HepG2 (cell line): ENCODE data around the gene SLC22A31. TPM values are rescaled to one million over a fixed set of nuclear protein-coding genes. Genes with fewer than 3 reads are reported as not detected.

Experiments used
- BCL6 ChIP-seq: IDR thresholded peaks from 2 replicates; pipeline ENCODE4 v1.6.1; 2016; ENCODE audit warnings: missing genetic modification reagents, missing compliant biosample characterization
- CEBPG ChIP-seq: IDR thresholded peaks from 2 replicates; pipeline ENCODE4 v1.6.1; 2016
- DPF2 ChIP-seq: sonication (generic); formaldehyde crosslinking; IDR thresholded peaks from 2 replicates; pipeline ENCODE4 v1.4.0; 2020; ENCODE audit warnings: mild to moderate bottlenecking, low read depth, missing genetic modification reagents, borderline replicate concordance
- ERF ChIP-seq: IDR thresholded peaks from 2 replicates; pipeline ENCODE4 v1.6.1; 2018; ENCODE audit warnings: missing biosample characterization, missing genetic modification reagents
- ESRRA ChIP-seq: sonication (generic); formaldehyde crosslinking; IDR thresholded peaks from 2 replicates; pipeline ENCODE4 v1.5.1; 2020; ENCODE audit warnings: mild to moderate bottlenecking, low read depth, missing genetic modification reagents
- GATAD1 ChIP-seq: IDR thresholded peaks from 2 replicates; pipeline ENCODE4 v1.6.1; 2016; ENCODE audit warnings: missing genetic modification reagents, missing compliant biosample characterization
- HNF4G ChIP-seq, 2 experiments: sonication (generic) in 1 of 2; formaldehyde crosslinking in 1 of 2; IDR thresholded peaks; 2 replicates each; pipeline versions ENCODE4 v1.4.0 to v1.6.1; 2011 to 2020; ENCODE audit warnings: borderline replicate concordance in 2 of 2, low read depth in 2 of 2, mild to moderate bottlenecking in 2 of 2, low read length in 1 of 2, missing genetic modification reagents in 1 of 2, moderate library complexity in 1 of 2
- KLF13 ChIP-seq: sonication (generic); formaldehyde crosslinking; IDR thresholded peaks from 2 replicates; pipeline ENCODE4 v1.4.0; 2020; ENCODE audit warnings: mild to moderate bottlenecking, missing genetic modification reagents
- MXD4 ChIP-seq: IDR thresholded peaks from 2 replicates; pipeline ENCODE4 v1.6.1; 2016; ENCODE audit warnings: mild to moderate bottlenecking, missing biosample characterization, missing genetic modification reagents
- NR0B2 ChIP-seq: sonication (generic); formaldehyde crosslinking; IDR thresholded peaks from 2 replicates; pipeline ENCODE4 v1.4.0; 2020; ENCODE audit warnings: mild to moderate bottlenecking, missing genetic modification reagents
- SP4 ChIP-seq: sonication (generic); formaldehyde crosslinking; IDR thresholded peaks from 2 replicates; pipeline ENCODE4 v1.8.1; 2023; ENCODE audit warnings: mild to moderate bottlenecking, missing genetic modification reagents
- SRF ChIP-seq: IDR thresholded peaks from 2 replicates; pipeline ENCODE4 v1.6.1; 2011; ENCODE audit warnings: mild to moderate bottlenecking, low read depth, low read length, moderate library complexity
- TBX2 ChIP-seq: sonication (generic); formaldehyde crosslinking; IDR thresholded peaks from 2 replicates; pipeline ENCODE4 v1.5.0; 2020; ENCODE audit warnings: missing genetic modification reagents, mild to moderate bottlenecking, borderline replicate concordance
- TBX3 ChIP-seq: fragments of 450-650 bp; IDR thresholded peaks from 2 replicates; pipeline ENCODE4 v1.6.1; 2017; ENCODE audit warnings: antibody characterized with exemption, mild to moderate bottlenecking, inconsistent platforms, borderline replicate concordance
- ZBTB37 ChIP-seq: sonication (generic); formaldehyde crosslinking; IDR thresholded peaks from 2 replicates; pipeline ENCODE4 v1.4.0; 2020; ENCODE audit warnings: mild to moderate bottlenecking, missing genetic modification reagents
- ZNF263 ChIP-seq: sonication (generic); formaldehyde crosslinking; IDR thresholded peaks from 2 replicates; pipeline ENCODE4 v1.4.0; 2020; ENCODE audit warnings: missing genetic modification reagents
- ZNF350 ChIP-seq: sonication (generic); formaldehyde crosslinking; IDR thresholded peaks from 2 replicates; pipeline ENCODE4 v1.4.0; 2020; ENCODE audit warnings: mild to moderate bottlenecking, low read depth, missing genetic modification reagents, borderline replicate concordance
- ZNF501 ChIP-seq: sonication (generic); formaldehyde crosslinking; IDR thresholded peaks from 2 replicates; pipeline ENCODE4 v1.5.1; 2020; ENCODE audit warnings: mild to moderate bottlenecking, moderate library complexity, missing genetic modification reagents
- ZNF687 ChIP-seq: sonication (generic); formaldehyde crosslinking; IDR thresholded peaks from 2 replicates; pipeline ENCODE4 v1.5.1; 2020; ENCODE audit warnings: mild to moderate bottlenecking, missing genetic modification reagents, moderate library complexity
- ZNF788 ChIP-seq: sonication (generic); formaldehyde crosslinking; IDR thresholded peaks from 2 replicates; pipeline ENCODE4 v1.5.0; 2020; ENCODE audit warnings: mild to moderate bottlenecking, missing genetic modification reagents, borderline replicate concordance
- ZSCAN22 ChIP-seq: sonication (generic); formaldehyde crosslinking; IDR thresholded peaks from 2 replicates; pipeline ENCODE4 v1.4.0; 2020; ENCODE audit warnings: mild to moderate bottlenecking, missing genetic modification reagents
- polyA plus RNA-seq, 8 experiments: library from polyadenylated mRNA; depleted of rRNA in 3 of 8; stranded (reverse) in 7 of 8; unstranded in 1 of 8; fragments of >200 nt; fragmentation: Illumina TruSeq in 4 of 8; extraction: Trizol in 4 of 8; gene quantifications; 2 replicates each; pipeline versions ENCODE4 v1.2.1 to v1.2.3, GENCODE V29; 2011 to 2016; ENCODE audit warnings: low read depth in 4 of 8, missing spikeins in 1 of 8, mixed read lengths in 1 of 8; ENCODE audit not compliant: insufficient read depth in 1 of 8
- total RNA-seq, 5 experiments: library from RNA; depleted of rRNA; stranded (reverse); fragments of >200 nt; fragmentation: Illumina TruSeq; extraction: Trizol; gene quantifications; 2 replicates each; pipeline ENCODE4 v1.2.3, GENCODE V29; 2016; ENCODE audit warnings: low read depth in 1 of 5
- TF ChIP-seq, protein P1 (sequence below): IDR thresholded peaks from 2 replicates; pipeline ENCODE4 v1.6.1; 2016

SLC22A31 gene
- total and polyA plus RNA-seq, 2 of the 13 experiments (the other 11 are each of a cell fraction or from before 2014, with no cell fraction given), result 67.3 to 83.3 TPM

DNA sequence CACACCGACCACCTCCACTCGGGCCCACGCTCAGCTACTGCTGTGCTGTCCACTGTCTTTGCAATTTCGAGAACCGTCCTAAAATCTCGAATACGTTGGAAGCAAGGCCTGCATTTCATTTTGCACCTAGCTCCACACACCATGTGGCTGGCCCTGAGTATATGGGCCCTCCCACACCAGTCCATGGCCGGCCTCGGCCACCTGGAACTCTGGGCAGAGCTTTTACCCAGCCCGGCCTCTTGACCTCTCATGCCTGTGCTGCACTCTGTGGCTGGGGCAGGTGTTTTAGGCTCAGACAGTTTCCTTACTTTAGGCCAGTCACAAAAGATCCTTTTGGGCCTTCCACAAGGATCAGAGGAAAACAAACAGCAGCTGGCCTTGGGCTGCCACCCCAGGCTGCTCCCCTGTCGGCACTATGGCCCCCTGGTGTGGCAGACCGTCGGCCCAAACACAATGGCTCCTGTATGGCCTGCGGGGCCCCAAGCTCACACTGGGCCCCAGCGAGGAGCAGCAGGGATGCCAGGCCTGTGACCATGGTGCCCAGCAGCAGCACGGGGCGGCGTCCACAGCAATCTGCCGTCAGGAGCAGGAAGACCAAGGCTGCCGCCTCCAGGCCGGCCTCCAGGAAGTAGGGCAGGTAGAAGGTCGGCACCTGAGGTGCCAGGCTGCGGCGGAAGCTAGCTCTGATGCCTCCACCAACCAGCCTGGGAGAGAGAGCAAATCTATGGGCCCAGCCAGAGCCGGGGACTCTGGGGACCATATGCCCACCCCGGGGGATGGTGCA, 2.5 kb downstream of the SLC22A31 start (continued):
- TF ChIP-seq SRF, result peak; percentile 19; the same call in 1 of the 2 replicates
- peak; percentile 89 for TF ChIP-seq BCL6
- peak; percentile 16; the same call in 1 of the 2 replicates for TF ChIP-seq CEBPG (CRISPR knock-in tag)
- TF ChIP-seq ZNF788 (CRISPR knock-in tag), result peak; percentile 87; the same call in 1 of the 2 replicates
- peak; percentile 58 for TF ChIP-seq ZNF263 (CRISPR knock-in tag)
- peak; percentile 72 for TF ChIP-seq SP4
- TF ChIP-seq TBX3, result peak; percentile 99
- 0 out of 2 replicates have a peak, but pooled peaks have one; percentile 20 for TF ChIP-seq ZSCAN22
- peak; percentile 77; the same call in 1 of the 2 replicates for TF ChIP-seq NR0B2 (CRISPR knock-in tag)
- TF ChIP-seq ERF (CRISPR knock-in tag), result peak; percentile 91; the same call in 1 of the 2 replicates
- peak; percentile 97 for TF ChIP-seq ZNF687 (CRISPR knock-in tag)
- peak; percentile 100 for TF ChIP-seq TBX2
- peak; percentile 20; the same call in 1 of the 2 replicates for TF ChIP-seq HNF4G (IDR thresholded peaks at IDR 0.05; ENCODE audit: borderline replicate concordance, low read depth, low read length)
- TF ChIP-seq HNF4G (CRISPR knock-in tag; IDR thresholded peaks at IDR 0.05; ENCODE audit: borderline replicate concordance, low read depth), result 0 out of 2 replicates have a peak, but pooled peaks have one; percentile 9
- peak; percentile 84; the same call in 1 of the 2 replicates for TF ChIP-seq ZNF350 (CRISPR knock-in tag)
- no peak; the same call in 1 of the 2 replicates for TF ChIP-seq MXD4 (CRISPR knock-in tag)
- peak; percentile 77 for TF ChIP-seq ZNF501 (CRISPR knock-in tag)
- TF ChIP-seq, protein P1, sequence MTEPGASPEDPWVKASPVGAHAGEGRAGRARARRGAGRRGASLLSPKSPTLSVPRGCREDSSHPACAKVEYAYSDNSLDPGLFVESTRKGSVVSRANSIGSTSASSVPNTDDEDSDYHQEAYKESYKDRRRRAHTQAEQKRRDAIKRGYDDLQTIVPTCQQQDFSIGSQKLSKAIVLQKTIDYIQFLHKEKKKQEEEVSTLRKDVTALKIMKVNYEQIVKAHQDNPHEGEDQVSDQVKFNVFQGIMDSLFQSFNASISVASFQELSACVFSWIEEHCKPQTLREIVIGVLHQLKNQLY (CRISPR knock-in tag), result peak; percentile 62; the same call in 1 of the 2 replicates
- peak; percentile 93 for TF ChIP-seq ZBTB37 (CRISPR knock-in tag)
- 0 out of 2 replicates have a peak, but pooled peaks have one; percentile 40 for TF ChIP-seq ESRRA (CRISPR knock-in tag)
- TF ChIP-seq DPF2 (CRISPR knock-in tag), result peak; percentile 62; the same call in 1 of the 2 replicates
- peak; percentile 71 for TF ChIP-seq GATAD1 (CRISPR knock-in tag)
- TF ChIP-seq KLF13, result 0 out of 2 replicates have a peak, but pooled peaks have one; percentile 12
